Measurements from ENCODE around the gene MCTP1. TPM values are rescaled to one million over a fixed set of nuclear protein-coding genes. Genes with fewer than 3 reads are reported as not detected.
A peak's percentile ranks its signal among the peaks of the same experiment; 100 is the strongest.

Gene MCTP1
- polyA plus RNA-seq, 10 donors: 6.6 to 10.6 (median 9.6) TPM

DNA sequence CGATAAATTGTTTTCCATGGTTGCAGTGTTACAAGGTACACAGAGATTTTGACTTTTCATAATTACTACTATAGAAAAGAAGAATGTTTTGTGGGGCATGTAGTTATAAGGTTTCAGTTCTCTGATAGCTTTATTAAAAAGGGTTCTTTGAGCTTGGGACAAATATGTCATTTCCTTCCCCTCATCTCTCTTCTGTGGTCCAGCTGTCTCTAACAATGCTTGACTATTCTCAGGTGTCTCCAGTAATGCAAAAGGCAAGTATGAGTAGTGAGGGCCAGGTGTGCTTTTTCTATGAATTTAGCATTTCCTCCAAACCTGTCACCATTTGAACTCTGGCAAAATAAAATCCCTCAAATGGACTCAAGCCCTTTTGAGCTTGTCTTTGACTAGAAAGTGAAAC, 582.2 kb downstream of the MCTP1 start:
- no peak for DNase-seq

DNA sequence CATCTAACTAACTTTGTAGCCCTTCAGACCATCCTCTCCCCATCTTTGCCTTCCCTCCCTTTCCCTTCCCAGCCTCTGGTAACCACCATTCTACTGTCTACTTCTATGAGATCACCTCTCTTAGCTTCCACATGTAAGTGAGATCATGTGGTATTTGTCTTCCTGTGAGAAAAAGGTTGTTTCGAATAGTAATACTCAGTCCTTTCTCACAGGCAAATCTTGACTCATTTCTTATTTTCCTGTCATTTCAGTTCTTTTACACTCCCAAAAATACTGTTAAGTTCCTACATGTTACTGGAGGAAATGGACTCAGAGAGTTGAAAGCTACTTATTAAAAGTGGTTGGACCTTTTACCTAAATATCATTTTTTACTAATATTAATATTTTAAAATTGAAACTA, 584.3 kb downstream of the MCTP1 start:
- DNase-seq: no peak

DNA sequence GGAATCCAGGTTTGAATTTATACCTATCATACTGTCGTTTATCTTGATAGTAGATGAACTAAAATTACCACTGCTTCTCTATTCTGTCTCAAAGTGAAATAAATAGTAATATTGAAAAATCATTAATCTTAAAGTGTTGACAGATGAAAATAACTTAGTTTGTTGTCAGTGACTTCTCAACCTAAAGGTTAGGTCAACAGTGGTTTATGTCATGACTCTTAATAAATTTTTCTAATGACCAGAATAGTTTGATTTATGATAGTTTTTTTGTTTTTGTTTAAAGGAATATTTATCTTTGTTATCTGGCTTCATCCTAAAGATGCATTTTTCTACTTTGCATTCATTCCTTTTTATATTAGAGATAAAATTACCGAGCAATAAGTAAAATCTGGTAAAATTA, 585.3 kb downstream of the MCTP1 start:
- DNase-seq: no peak

DNA sequence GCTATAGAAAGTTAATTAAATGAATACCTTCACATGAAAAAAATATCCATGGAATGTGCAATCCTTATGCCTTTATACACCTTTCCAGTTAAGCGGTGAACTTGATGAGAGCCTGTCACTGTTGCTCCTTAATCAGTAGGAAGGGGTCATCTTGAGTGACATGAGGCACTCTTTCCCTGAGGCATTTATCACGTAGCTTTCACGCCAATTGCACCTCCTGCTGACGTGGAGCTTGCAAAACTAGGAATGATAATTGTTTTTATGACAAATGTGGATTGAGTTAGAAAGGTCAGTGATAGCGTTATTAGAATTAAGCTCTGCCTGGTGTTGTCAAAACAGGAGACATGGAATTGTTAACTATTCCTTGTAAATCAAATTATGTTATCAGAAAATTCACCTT, 586.7 kb downstream of the MCTP1 start:
- no peak for DNase-seq

DNA sequence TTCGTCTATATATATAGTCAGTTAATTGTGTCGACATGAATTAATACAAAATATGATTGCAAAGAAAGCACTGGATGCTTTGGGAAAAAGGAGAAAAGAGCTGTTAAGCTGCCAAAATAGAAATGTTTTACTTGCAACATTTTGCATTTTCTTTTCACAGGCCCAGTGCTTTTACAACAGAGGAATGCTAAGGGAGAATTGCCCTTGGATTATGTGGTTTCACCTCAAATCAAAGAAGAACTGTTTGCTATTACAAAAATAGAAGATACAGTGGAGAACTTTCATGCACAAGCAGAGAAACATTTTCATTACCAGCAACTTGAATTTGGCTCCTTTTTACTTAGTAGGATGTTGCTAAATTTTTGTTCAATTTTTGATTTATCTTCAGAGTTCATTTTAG, 590.2 kb downstream of the MCTP1 start:
- no peak for DNase-seq

DNA sequence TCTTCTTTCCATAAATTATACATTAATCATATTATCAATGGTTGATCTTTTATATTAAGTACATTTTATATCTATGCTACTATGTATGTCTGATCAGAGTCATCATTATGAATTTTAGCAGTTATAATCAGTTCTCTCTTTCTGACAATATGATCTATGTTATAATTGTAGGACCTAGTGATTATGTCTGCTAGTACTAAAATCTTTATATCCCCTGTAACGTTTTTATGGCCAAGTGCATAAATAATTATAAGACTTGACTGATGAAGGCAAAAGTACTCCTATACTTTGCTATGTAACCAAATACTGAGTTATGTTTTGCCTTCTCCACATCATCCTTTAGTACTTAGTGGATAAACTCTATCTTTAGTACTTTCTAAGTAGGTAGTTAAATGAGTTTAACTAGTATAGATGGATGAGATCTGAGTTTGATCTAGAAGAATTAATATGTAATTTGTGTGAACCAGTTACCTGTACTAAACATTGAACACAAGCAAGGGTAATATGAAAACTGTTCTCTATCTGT, 591.0 kb downstream of the MCTP1 start:
- DNase-seq: no peak

DNA sequence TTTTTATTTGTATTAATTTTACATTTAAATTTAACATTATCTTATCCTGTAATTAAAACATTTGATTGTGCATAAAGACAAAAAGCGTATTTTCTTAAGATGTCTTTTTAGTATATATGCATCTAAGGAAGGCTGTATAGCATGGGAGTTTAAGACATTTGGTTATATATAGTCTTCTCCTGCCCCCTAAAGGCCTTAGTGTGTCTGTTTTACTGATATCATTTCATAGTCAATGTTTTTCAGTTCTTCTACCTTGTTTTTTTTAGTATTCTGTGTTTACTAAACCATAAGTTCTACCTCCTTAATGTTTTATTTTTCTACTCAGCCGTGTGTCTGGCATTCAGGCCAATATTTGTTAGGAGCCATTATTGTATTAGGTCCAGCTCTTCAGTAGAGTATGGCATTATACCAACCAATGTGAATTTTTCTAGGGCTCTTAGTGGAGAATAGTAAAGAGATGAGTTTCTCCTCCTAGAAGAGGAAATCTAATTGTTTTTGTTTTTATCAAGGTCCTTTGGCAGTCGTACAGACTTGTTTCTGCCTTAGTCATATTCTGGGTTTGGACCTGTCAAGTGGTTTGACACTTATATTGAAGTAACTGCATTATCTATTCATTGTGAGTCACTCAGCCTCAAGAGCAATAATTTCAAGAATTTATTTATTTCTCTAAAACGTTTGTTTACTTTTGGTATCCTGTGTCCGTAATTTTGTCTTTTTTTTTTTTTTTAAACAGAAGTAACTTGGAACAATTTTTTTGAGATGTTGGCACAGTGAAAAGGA, 591.7 kb downstream of the MCTP1 start:
- DNase-seq: peak; percentile 41 to 66 (median 50)

DNA sequence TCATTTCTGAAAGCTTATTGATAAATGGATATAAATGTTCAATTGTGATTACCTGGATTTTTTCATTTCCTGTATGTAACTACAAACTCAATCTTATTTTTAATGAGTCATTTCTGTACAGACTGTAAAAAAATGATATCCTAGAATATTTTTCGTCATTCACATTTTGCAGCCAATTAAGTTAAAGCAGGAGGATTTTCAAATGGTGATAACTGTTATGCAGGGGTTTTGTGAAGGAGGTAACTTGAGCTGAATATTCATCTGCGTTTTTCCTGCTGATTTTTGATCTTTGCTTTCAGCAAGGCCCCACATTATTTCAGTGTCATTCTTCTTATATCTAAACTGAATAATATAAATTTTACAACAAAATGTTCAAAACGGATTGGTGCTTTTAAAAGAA, 592.3 kb downstream of the MCTP1 start:
- DNase-seq: no peak

DNA sequence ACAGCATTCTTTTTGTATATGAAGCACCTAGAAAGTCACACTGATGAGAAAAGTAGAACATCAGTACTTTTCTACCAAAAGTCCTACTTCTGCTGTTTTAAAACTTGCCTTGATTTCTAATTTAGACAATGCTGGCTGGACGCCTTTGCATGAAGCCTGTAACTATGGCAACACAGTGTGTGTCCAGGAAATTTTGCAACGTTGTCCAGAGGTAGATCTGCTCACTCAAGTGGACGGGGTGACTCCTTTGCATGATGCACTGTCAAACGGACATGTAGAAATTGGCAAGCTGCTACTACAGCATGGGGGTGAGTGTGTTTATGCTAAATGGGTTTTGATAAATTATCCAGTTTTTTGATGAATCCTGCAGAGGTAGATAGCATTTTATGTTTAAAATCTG, 592.9 kb downstream of the MCTP1 start:
- DNase-seq: peak in 2 of 3 donors; percentile 38 to 58

DNA sequence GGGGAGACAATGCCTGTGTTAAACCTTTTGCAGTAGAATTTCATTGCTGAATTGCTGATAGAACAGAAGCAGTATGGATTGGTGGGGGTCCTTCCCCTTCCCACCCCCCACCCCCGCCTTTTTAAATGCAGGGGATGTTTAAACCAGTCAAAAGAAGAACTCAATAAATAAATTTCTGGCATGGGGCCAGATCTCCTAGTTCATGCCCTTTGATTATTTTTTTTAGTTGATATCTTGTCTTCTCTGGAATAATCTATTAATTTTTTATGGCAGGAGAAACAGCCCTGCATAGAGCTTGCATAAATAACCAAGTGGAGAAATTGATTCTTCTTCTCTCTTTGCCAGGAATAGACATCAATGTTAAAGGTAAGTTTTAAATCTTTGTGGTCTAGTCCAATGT, 593.6 kb downstream of the MCTP1 start:
- no peak for DNase-seq

DNA sequence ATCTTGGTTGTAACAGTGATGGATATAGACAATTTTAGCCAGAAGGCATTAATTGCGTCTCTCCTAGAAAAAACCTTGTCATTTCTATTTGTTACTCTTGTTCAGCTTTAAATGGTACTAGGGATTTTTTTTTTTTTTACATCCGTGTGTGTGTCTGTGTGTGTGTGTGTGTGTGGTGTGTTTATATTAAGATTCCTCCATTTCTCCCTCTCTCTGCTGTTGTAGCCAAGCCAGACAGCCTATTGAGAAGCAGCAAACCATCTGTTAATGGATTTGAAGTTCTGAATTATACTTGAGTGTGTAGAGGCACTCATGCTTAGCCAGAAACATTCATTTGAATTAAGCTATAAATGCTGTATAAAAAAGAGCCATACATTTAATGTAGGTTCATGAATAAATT, 594.1 kb downstream of the MCTP1 start:
- peak in 1 of 3 donors; percentile 6 for DNase-seq

DNA sequence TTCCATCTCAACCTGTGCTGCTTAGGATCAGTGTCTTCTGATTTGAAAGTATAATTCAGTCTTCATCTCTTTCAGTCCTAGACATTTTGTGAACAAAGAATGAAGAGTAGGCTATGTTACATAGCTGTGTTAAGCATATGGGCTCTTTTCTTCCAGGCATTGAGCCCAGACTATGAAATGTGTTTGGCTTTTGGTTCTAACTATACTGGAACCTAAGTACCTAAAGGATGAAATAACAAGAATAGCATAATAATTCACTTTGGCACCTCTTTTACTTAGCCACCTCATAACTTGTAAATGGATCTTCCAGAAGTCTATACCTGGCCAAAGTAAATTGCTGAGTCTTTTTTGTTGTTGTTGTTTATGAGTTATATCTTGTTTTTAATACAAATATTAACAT, 595.0 kb downstream of the MCTP1 start:
- DNase-seq: peak in 2 of 3 donors; percentile 24 to 56

DNA sequence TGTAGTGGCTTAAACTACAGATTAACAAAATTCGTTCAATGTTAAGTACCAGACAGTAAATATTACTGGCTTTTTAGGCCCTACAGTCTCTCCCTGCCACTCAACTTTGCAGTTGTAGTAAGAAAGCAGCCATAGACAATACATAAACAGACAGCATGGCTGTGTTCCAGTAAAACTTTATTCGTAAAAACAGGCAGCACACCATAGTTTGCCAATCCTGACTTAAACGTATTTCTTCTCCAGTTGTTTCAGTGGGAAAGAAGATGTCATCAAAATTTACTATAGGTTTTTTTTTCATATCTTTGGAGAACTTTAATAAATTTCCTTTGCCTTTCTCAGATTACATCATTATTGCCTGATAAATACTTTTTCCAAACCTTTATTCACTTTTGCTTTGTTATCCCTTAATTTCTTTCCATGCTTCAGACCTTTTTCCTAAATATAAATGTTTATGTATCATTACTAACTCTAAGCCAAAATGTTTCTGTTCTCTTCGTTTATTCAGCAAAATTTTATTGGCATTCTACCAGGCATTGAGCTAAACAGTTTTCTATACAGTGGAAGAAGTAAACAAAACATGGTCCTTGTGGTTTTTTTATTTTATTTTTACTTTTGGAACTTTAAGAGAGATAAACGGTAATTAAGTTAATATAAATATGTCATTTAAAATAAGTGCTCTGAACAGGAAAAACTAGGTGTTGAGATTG, 601.9 kb downstream of the MCTP1 start:
- peak in 1 of 3 donors; percentile 14 for DNase-seq

DNA sequence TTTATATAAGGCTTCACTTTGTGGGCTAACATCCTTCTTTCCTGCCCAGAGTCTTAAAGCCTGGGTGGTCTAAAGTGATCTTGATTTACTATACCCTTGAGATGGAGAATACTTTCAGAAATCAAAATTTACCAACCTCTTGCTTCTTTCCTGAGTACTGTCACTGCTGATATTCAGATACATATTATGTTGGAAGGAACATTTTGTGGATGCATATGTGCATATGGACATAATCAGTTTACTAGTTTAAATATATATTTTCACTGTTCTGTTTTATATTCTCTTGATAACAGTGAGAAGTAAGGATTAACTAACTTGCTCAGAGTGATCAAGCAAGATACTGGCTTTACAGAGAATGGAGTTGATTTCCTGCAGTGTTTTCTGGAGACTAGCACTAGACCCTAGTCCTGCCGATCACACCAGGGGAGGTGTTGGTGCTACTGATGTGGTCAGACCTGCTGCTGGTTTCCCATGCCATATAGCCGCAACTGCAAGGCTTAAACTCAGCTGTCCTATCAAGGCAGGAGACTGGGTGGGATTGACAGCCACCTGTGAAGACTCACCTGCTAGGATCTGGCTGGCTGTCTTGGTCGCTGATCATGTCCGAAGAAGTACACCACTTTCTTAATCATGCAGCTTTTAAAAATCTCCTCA, 608.8 kb downstream of the MCTP1 start:
- no peak for DNase-seq

DNA sequence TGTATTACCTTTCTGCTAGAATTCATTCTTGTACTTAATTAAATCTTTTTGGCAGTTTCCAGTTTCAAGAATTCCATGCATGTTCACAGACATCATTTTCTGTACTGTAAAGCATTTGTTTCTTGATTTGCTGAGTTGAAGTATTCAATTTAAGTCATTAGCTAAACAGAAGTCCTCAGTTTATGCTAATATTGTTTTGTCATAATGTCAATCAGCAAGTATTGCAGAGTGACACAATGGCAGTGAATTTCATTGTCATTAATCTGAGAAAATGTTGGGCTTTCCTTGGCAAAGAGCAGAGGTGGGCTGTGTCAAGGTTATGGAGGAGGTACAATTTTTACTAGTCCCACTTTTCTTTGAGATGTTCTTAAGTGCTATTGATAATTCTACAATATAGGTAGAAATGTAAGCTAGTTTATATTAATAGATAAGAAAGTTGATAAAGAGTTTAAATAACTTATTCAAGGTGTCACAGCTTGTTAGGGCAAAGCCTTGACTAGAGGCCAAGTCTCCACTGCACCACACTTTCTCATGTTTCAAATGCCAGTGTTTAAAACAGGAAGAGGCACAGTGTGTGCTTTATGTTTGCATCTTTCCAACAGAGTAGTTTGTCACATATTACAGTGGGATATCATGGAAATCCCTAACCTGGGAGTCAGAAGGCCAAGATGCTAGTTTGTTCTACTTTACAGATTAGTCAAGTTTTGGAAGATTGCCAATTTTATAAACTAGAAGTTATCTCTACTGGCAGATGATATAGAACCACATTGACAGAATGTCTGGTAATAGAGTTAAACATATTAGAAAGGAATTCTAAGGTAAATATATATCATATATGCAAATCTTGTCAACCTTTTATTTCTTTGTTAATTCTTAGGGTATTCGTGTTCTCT, 610.2 kb downstream of the MCTP1 start:
- no peak for DNase-seq

DNA sequence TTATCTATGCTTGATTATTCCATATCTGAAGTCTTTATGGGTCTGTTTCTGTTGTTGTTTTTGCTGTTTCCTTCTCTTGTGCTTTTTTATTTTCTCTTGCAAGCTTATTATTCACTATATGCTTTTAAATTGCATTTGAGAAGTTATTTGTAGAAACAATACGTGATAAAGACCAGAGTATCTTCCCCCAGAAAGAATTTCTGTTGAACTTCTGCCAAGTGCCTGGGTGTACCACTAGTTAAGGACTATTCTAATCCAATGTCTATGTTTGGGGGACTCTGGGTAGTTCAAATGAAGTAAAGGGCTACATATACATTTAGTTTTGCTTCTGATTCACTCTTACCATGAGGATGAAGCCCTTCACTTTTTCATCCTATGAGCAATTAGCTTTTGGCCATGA, 612.1 kb downstream of the MCTP1 start:
- DNase-seq: no peak

DNA sequence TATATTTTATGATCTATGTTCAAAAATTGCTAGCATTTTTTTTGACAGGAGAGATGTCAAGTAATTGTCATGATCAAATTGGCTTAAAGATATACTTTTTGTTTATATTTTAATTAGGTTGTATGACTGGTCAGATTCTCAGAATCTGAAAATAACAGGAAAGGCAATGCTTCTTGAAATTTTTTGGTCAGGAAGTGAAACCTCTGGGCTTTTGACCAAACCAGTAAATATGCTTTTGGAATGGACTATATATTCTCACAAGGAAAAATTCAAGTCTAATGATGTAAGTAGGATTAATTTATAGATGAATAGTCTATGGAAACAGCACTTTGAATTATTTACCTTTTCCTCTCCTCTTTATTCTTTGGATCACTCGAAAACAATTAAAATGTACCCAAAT, 614.2 kb downstream of the MCTP1 start:
- no peak for DNase-seq

DNA sequence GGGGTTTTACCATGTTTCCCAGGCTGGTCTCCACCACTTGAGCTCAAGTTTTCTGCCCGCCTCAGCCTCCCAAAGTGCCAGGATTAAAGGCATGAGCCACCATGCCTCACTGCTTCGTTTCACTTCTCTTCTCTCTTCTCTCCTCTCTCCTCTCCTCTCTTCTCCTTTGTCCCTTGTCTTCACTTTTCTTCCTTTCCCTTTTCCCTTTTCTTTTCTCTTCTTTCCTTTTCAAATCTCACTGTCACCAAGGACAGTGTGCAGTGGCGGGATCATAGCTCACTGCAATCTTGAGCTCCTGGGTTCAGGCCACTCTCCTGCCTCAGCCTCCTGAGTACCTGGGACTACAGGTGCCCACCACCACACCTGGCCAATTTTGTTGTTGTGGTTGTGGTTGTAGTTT, 617.0 kb downstream of the MCTP1 start:
- no peak for DNase-seq

DNA sequence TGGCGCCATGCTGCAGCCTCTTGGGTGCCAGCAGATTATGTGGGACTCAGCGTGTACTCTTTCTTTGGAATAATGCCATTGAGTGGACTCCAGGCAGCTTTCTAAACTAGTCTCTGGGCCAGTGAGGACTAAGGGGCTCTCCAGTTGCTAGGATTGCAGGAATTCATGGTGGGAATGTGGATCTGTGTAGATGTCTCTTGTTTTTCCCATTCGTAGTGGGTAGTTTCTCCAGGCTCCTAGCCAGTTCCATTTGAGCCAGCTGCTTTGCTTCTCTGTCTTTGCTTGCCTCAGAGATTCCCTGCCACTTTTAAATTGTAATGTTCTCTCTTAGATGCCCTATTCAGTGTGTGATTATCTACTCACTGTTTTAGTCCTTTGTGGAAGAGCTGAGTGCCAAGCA, 623.8 kb downstream of the MCTP1 start:
- DNase-seq: no peak

DNA sequence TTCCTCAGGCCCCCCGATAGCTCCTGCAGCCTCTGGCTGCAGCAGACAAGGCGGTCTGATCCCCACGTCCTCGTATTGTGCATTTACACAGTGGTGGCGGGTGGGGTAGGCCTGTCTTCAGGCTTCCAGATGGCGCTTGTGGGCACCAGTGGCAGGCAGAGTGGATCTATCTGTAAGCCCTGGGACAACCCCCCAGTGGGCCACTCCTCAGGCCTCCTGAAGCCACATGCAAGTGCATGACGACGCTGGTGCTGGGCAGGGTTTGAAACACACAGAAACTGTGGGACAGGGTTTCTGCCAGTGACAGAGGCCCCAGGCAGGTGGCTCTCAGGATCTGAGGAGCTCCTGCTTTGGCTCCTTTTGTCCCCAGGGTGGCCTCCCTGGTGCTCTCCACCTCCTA, 624.4 kb downstream of the MCTP1 start:
- no peak for DNase-seq

DNA sequence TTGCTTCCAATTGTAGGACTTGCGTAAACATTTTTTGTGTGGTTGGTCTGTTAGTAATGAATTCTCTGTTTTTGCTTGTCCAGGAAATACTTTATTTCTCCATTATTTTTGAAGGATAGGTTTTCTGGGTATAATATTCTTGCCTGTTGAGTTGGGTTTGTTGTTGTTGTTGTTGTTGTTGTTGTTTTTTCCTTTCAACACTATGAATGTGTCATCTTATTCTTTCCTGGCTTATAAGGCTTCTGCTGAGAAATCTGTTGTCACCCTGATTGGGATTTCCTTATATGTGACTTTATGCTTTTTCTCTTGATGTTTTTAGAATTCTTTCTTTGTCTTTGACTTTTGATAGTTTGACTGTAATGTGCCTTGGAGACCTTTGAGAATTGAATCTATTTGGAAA, 626.6 kb downstream of the MCTP1 start:
- no peak for DNase-seq

Measured in muscle of back (tissue), 11 donors.